Neural cell (in vitro differentiated cells): ENCODE measurements around the gene PLOD2. TPM values are rescaled to one million over a fixed set of nuclear protein-coding genes. Genes with fewer than 3 reads are reported as not detected.

ENCODE experiments used
- H2AFZ ChIP-seq: fragments of 200-600, 300-800 bp; sonication (generic), shearing (Covaris generic); 2 replicates; pipeline ENCODE4 v1.6.0; 2014; ENCODE audit warnings: low read depth, mild to moderate bottlenecking, antibody characterized with exemption, low read length, moderate library complexity
- H3F3A ChIP-seq: fragments of 200-600 bp; shearing (Covaris generic); 2 replicates; pipeline ENCODE4 v1.6.1; 2016; ENCODE audit warnings: mild to moderate bottlenecking, moderate library complexity, mixed read lengths, antibody characterized with exemption, low read length; ENCODE audit not compliant: insufficient read depth, poor library complexity, severe bottlenecking
- H3K27ac ChIP-seq: fragments of 200-600, 300-800 bp; sonication (generic), shearing (Covaris generic); 2 replicates; pipeline ENCODE4 v1.5.1; 2014; ENCODE audit warnings: mild to moderate bottlenecking, low read length, moderate library complexity
- H3K27me3 ChIP-seq: fragments of 300-800, 200-600 bp; sonication (generic), shearing (Covaris generic); 2 replicates; pipeline ENCODE4 v1.6.0; 2014; ENCODE audit warnings: mild to moderate bottlenecking, low read depth, low read length, moderate library complexity; ENCODE audit not compliant: insufficient read depth
- H3K36me3 ChIP-seq: fragments of 300-800, 200-600 bp; sonication (generic), shearing (Covaris generic); 2 replicates; pipeline ENCODE4 v1.5.1; 2014; ENCODE audit warnings: mild to moderate bottlenecking, antibody characterized with exemption, low read length, moderate library complexity; ENCODE audit not compliant: insufficient read depth
- H3K4me2 ChIP-seq: fragments of 300-800, 200-600 bp; sonication (generic), shearing (Covaris generic); 2 replicates; pipeline ENCODE4 v1.6.0; 2014; ENCODE audit warnings: mild to moderate bottlenecking, low read length
- H3K4me3 ChIP-seq: fragments of 300-800, 200-600 bp; sonication (generic), shearing (Covaris generic); 2 replicates; pipeline ENCODE4 v1.5.1; 2014; ENCODE audit warnings: mild to moderate bottlenecking, low read length, moderate library complexity
- H3K79me2 ChIP-seq: fragments of 200-600 bp; shearing (Covaris generic); replicated peaks from 2 replicates; pipeline ENCODE4 v1.6.0; 2014; ENCODE audit warnings: mild to moderate bottlenecking, low read length, moderate library complexity; ENCODE audit not compliant: insufficient read depth
- H3K9ac ChIP-seq: fragments of 300-800, 200-600 bp; sonication (generic), shearing (Covaris generic); 2 replicates; pipeline ENCODE4 v1.6.1; 2016; ENCODE audit warnings: mild to moderate bottlenecking, low read length, mixed read lengths
- H3K9me2 ChIP-seq: fragments of 200-600 bp; shearing (Covaris generic); 2 replicates; pipeline ENCODE4 v1.6.1; 2016; ENCODE audit warnings: mild to moderate bottlenecking, low read length, mixed read lengths; ENCODE audit not compliant: insufficient read depth
- H3K9me3 ChIP-seq: fragments of 200-600, 300-800 bp; sonication (generic), shearing (Covaris generic); 2 replicates; pipeline ENCODE4 v1.6.1; 2016; ENCODE audit warnings: mild to moderate bottlenecking, mixed run types, low read length, moderate library complexity, mixed read lengths
- H4K20me1 ChIP-seq: fragments of 200-600 bp; shearing (Covaris generic); 2 replicates; pipeline ENCODE4 v1.6.1; 2016; ENCODE audit warnings: mild to moderate bottlenecking, mixed run types; ENCODE audit not compliant: insufficient read depth
- EP300 ChIP-seq: fragments of 450-650 bp; conservative IDR thresholded peaks from 2 replicates; pipeline ENCODE4 v1.6.1; 2014; ENCODE audit warnings: antibody characterized with exemption, mild to moderate bottlenecking, moderate library complexity; ENCODE audit not compliant: poor library complexity, severe bottlenecking
- EZH2 ChIP-seq: fragments of 200-600, 300-800 bp; shearing (Covaris generic), sonication (generic); IDR thresholded peaks from 2 replicates; pipeline ENCODE4 v1.6.1; 2014; ENCODE audit warnings: antibody characterized with exemption, low read length, borderline replicate concordance, mild to moderate bottlenecking; ENCODE audit not compliant: insufficient read depth, poor library complexity, severe bottlenecking
- MXI1 ChIP-seq: fragments of 450-650 bp; conservative IDR thresholded peaks from 2 replicates; pipeline ENCODE4 v1.6.1; 2014; ENCODE audit warnings: antibody characterized with exemption, mild to moderate bottlenecking; ENCODE audit not compliant: poor library complexity, severe bottlenecking
- POLR2AphosphoS5 ChIP-seq: IDR thresholded peaks from 2 replicates; pipeline ENCODE4 v1.6.1; 2012
- RAD21 ChIP-seq: fragments of 450-650 bp; conservative IDR thresholded peaks from 2 replicates; pipeline ENCODE4 v1.6.1; 2014; ENCODE audit warnings: antibody characterized with exemption, mild to moderate bottlenecking, moderate library complexity
- SMC3 ChIP-seq: fragments of 450-650 bp; conservative IDR thresholded peaks from 2 replicates; pipeline ENCODE4 v1.6.1; 2014; ENCODE audit warnings: antibody characterized with exemption, mild to moderate bottlenecking, moderate library complexity; ENCODE audit not compliant: poor library complexity
- TAF1 ChIP-seq: IDR thresholded peaks from 2 replicates; pipeline ENCODE4 v1.6.1; 2012; ENCODE audit warnings: low read depth
- polyA plus RNA-seq: library from polyadenylated mRNA; depleted of rRNA; stranded (reverse); fragments of >200 nt; gene quantifications from 2 replicates; pipeline ENCODE4 v1.2.3, GENCODE V29; 2014
- TF ChIP-seq, protein P1 (sequence below): IDR thresholded peaks from 2 replicates; pipeline ENCODE4 v1.6.1; 2012; ENCODE audit warnings: borderline replicate concordance
- TF ChIP-seq, protein P2 (sequence below): fragments of 450-650 bp; IDR thresholded peaks from 2 replicates; pipeline ENCODE4 v1.5.1; 2014; ENCODE audit warnings: antibody characterized with exemption, mild to moderate bottlenecking, moderate library complexity; ENCODE audit not compliant: poor library complexity, severe bottlenecking

Gene PLOD2
- polyA plus RNA-seq, 1 donor from 2014 or later: 5.6 TPM

- no peak for TF ChIP-seq EP300
- no peak for TF ChIP-seq RAD21
- TF ChIP-seq, protein P1, sequence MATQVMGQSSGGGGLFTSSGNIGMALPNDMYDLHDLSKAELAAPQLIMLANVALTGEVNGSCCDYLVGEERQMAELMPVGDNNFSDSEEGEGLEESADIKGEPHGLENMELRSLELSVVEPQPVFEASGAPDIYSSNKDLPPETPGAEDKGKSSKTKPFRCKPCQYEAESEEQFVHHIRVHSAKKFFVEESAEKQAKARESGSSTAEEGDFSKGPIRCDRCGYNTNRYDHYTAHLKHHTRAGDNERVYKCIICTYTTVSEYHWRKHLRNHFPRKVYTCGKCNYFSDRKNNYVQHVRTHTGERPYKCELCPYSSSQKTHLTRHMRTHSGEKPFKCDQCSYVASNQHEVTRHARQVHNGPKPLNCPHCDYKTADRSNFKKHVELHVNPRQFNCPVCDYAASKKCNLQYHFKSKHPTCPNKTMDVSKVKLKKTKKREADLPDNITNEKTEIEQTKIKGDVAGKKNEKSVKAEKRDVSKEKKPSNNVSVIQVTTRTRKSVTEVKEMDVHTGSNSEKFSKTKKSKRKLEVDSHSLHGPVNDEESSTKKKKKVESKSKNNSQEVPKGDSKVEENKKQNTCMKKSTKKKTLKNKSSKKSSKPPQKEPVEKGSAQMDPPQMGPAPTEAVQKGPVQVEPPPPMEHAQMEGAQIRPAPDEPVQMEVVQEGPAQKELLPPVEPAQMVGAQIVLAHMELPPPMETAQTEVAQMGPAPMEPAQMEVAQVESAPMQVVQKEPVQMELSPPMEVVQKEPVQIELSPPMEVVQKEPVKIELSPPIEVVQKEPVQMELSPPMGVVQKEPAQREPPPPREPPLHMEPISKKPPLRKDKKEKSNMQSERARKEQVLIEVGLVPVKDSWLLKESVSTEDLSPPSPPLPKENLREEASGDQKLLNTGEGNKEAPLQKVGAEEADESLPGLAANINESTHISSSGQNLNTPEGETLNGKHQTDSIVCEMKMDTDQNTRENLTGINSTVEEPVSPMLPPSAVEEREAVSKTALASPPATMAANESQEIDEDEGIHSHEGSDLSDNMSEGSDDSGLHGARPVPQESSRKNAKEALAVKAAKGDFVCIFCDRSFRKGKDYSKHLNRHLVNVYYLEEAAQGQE: no peak
- TF ChIP-seq, protein P2, sequence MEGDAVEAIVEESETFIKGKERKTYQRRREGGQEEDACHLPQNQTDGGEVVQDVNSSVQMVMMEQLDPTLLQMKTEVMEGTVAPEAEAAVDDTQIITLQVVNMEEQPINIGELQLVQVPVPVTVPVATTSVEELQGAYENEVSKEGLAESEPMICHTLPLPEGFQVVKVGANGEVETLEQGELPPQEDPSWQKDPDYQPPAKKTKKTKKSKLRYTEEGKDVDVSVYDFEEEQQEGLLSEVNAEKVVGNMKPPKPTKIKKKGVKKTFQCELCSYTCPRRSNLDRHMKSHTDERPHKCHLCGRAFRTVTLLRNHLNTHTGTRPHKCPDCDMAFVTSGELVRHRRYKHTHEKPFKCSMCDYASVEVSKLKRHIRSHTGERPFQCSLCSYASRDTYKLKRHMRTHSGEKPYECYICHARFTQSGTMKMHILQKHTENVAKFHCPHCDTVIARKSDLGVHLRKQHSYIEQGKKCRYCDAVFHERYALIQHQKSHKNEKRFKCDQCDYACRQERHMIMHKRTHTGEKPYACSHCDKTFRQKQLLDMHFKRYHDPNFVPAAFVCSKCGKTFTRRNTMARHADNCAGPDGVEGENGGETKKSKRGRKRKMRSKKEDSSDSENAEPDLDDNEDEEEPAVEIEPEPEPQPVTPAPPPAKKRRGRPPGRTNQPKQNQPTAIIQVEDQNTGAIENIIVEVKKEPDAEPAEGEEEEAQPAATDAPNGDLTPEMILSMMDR: no peak
- no peak for TF ChIP-seq EZH2
- no peak for TF ChIP-seq POLR2AphosphoS5
- TF ChIP-seq SMC3: no peak
- no peak for TF ChIP-seq TAF1
- TF ChIP-seq MXI1: no peak
- Histone ChIP-seq H3F3A (no peaks in the 10 kb centered on the region), H3K9me2 (no peaks in the 10 kb centered on the region), H3K9ac (no peak overlapping the region), H3K4me2 (no peak overlapping the region), H2AFZ (no peak overlapping the region), H3K79me2 (no peaks in the 10 kb centered on the region), H3K27me3 (no peaks in the 10 kb centered on the region), H3K27ac (no peak overlapping the region), H3K4me3 (no peak overlapping the region), H3K36me3 (no peaks in the 10 kb centered on the region), H3K9me3 (no peaks in the 10 kb centered on the region), H4K20me1 (no peaks in the 10 kb centered on the region)
Observed at GRCh38 chr3:146047485-146047884, 113.5 kb downstream of the PLOD2 start.

DNA sequence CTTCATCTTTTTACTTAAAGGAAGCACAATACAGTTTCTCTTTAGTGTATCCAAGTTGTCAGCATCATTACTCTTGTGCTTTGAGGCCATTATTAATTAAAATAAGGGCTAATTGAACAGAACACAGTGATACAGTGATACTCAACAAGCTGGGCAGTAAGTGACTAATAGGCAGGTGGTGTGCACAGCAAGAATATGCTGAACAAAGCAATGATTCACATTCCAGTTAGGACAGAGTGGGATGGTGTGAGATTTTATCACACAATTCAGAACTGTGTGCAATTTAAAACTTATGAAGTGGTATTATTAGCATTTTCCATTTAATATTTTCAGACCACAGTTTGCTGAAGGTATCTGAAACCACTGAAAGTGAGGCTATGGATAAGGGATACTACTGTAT lies 116.9 kb downstream of the PLOD2 start:
- Histone ChIP-seq H3K27me3 (no peaks in the 10 kb centered on the region), H3K9me3 (no peaks in the 10 kb centered on the region), H3K9ac (no peak overlapping the region), H2AFZ (no peak overlapping the region), H3K36me3 (no peaks in the 10 kb centered on the region), H3K79me2 (no peaks in the 10 kb centered on the region), H3K9me2 (no peaks in the 10 kb centered on the region), H3K4me2 (no peak overlapping the region), H3F3A (no peaks in the 10 kb centered on the region), H4K20me1 (no peaks in the 10 kb centered on the region), H3K27ac (no peak overlapping the region), H3K4me3 (no peak overlapping the region)
- TF ChIP-seq EP300 (no peak), RAD21 (no peak), POLR2AphosphoS5 (no peak), MXI1 (no peak), TAF1 (no peak), SMC3 (no peak), EZH2 (no peak)
- TF ChIP-seq, protein P1: no peak
- TF ChIP-seq, protein P2: no peak
